Stimulated activated CD4-positive, alpha-beta T cell treated with anti-CD3 and anti-CD28 coated beads, TNF-alpha, amount 100 ng/mL, for 48 hours (primary cell): Measurements from ENCODE around the gene RAP1GAP.
"Not testable (repeated sequence)": the region's sequence is repeated elsewhere in the genome, so short reads cannot be mapped to it uniquely, and the experiment has no call there.

Experiments used
- DNase-seq, 3 donors: peaks; one replicate each; pipeline ENCODE4 v3.0.0-alpha.2; 2020; ENCODE audit warnings: low read depth in 3 of 3

RAP1GAP gene

GRCh38 chr1:21644348-21644747, 24.8 kb downstream of the RAP1GAP start:
- no peak for DNase-seq

- no peak for DNase-seq
Observed at GRCh38 chr1:21643624-21644023, 25.5 kb downstream of the RAP1GAP start.

GRCh38 chr1:21641967-21642739, 27.0 kb downstream of the RAP1GAP start:
- DNase-seq, result no peak

GRCh38 chr1:21641537-21641936, 27.6 kb downstream of the RAP1GAP start:
- DNase-seq, result no peak

GRCh38 chr1:21641076-21641475, 28.1 kb downstream of the RAP1GAP start:
- DNase-seq, result no peak

- no peak for DNase-seq
Observed at GRCh38 chr1:21640653-21641052, 28.5 kb downstream of the RAP1GAP start.

GRCh38 chr1:21639594-21640041, 29.5 kb downstream of the RAP1GAP start:
- DNase-seq, result no peak

- no peak for DNase-seq
Observed at GRCh38 chr1:21638531-21639341, 30.4 kb downstream of the RAP1GAP start.

GRCh38 chr1:21637514-21637913, 31.6 kb downstream of the RAP1GAP start:
- no peak for DNase-seq

- no peak for DNase-seq
Observed at GRCh38 chr1:21636029-21636428, 33.1 kb downstream of the RAP1GAP start.

GRCh38 chr1:21634806-21635535, 34.2 kb downstream of the RAP1GAP start:
- no peak for DNase-seq

GRCh38 chr1:21633992-21634805, 35.0 kb downstream of the RAP1GAP start:
- no peak for DNase-seq

- DNase-seq, result no peak
Observed at GRCh38 chr1:21633141-21633755, 35.9 kb downstream of the RAP1GAP start.

GRCh38 chr1:21631944-21632887, 36.9 kb downstream of the RAP1GAP start:
- no peak for DNase-seq

- not testable (repeated sequence) for DNase-seq
Observed at GRCh38 chr1:21631590-21631943, 37.6 kb downstream of the RAP1GAP start.

- DNase-seq, result no peak
Observed at GRCh38 chr1:21630571-21631343, 38.4 kb downstream of the RAP1GAP start.

- DNase-seq, result no peak
Observed at GRCh38 chr1:21629971-21630370, 39.2 kb downstream of the RAP1GAP start.

GRCh38 chr1:21628798-21629393, 40.3 kb downstream of the RAP1GAP start:
- no peak for DNase-seq

- no peak for DNase-seq
Observed at GRCh38 chr1:21626921-21627339, 42.2 kb downstream of the RAP1GAP start.
